ENCODE data around the gene FAM227B.

DNA sequence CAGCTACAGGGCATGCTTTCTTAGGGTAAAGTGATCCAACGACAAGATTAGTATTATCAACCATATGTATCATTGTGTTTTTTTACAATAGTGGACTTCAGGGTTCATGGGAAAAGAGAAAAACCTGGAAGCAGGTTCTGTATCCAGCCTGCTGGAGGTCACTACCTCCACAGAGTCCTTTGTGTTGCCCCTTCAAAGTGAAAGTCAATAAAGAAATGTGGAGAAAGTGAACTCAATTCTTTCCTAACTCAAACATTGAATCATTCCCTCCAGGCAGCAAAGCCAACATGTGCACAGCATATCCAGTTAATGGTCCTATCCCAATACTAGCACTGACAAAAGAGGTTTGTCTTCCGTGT is 152.2 kb downstream of the FAM227B start:
- no peak for TF ChIP-seq SP1 (IDR thresholded peaks at IDR 0.05)
- TF ChIP-seq ELF4 (IDR thresholded peaks at IDR 0.05): no peak
- TF ChIP-seq CTBP1 (IDR thresholded peaks at IDR 0.05; ENCODE audit: borderline replicate concordance): no peak
- no peak for TF ChIP-seq BHLHE40 (IDR thresholded peaks at IDR 0.05; ENCODE audit: borderline replicate concordance)
- no peak for TF ChIP-seq L3MBTL2 (conservative IDR thresholded peaks at IDR 0.05)
- no peak for TF ChIP-seq FOXK2 (IDR thresholded peaks at IDR 0.05)
- no peak for TF ChIP-seq HDGF (IDR thresholded peaks at IDR 0.05; ENCODE audit: borderline replicate concordance)
- no peak for TF ChIP-seq ZNF384 (IDR thresholded peaks at IDR 0.05)
- no peak for TF ChIP-seq ARNT (IDR thresholded peaks at IDR 0.05)
- TF ChIP-seq SUZ12 (IDR thresholded peaks at IDR 0.05): no peak
- no peak for TF ChIP-seq FOXA1 (IDR thresholded peaks at IDR 0.05)
- TF ChIP-seq FOXM1 (IDR thresholded peaks at IDR 0.05; ENCODE audit: borderline replicate concordance): no peak
- TF ChIP-seq TARDBP (IDR thresholded peaks at IDR 0.05): no peak
- no peak for TF ChIP-seq LEF1 (IDR thresholded peaks at IDR 0.05; ENCODE audit: borderline replicate concordance)
